ENCODE data around the gene CHIT1.
"Not testable (repeated sequence)": the region's sequence is repeated elsewhere in the genome, so short reads cannot be mapped to it uniquely, and the experiment has no call there.

GRCh38 chr1:203234901-203235300 lies 5.4 kb upstream of the CHIT1 start:
- not testable (repeated sequence) for TF ChIP-seq CTCF (IDR thresholded peaks at IDR 0.05; ENCODE audit: insufficient read depth, low read depth, low read length); EZH2 (IDR thresholded peaks at IDR 0.05; ENCODE audit: insufficient read depth, low read length)

Data from astrocyte (in vitro differentiated cells and primary cell).